Neural cell (in vitro differentiated cells): ENCODE results near the gene VWC2. TPM values are rescaled to one million over a fixed set of nuclear protein-coding genes. Genes with fewer than 3 reads are reported as not detected.
A peak's percentile ranks its signal among the peaks of the same experiment; 100 is the strongest.

Source experiments
- H2AFZ ChIP-seq: fragments of 200-600, 300-800 bp; sonication (generic), shearing (Covaris generic); 2 replicates; pipeline ENCODE4 v1.6.0; 2014; ENCODE audit warnings: low read depth, mild to moderate bottlenecking, antibody characterized with exemption, low read length, moderate library complexity
- H3F3A ChIP-seq: fragments of 200-600 bp; shearing (Covaris generic); 2 replicates; pipeline ENCODE4 v1.6.1; 2016; ENCODE audit warnings: mild to moderate bottlenecking, moderate library complexity, mixed read lengths, antibody characterized with exemption, low read length; ENCODE audit not compliant: insufficient read depth, poor library complexity, severe bottlenecking
- H3K27ac ChIP-seq: fragments of 200-600, 300-800 bp; sonication (generic), shearing (Covaris generic); 2 replicates; pipeline ENCODE4 v1.5.1; 2014; ENCODE audit warnings: mild to moderate bottlenecking, low read length, moderate library complexity
- H3K27me3 ChIP-seq: fragments of 300-800, 200-600 bp; sonication (generic), shearing (Covaris generic); 2 replicates; pipeline ENCODE4 v1.6.0; 2014; ENCODE audit warnings: mild to moderate bottlenecking, low read depth, low read length, moderate library complexity; ENCODE audit not compliant: insufficient read depth
- H3K36me3 ChIP-seq: fragments of 300-800, 200-600 bp; sonication (generic), shearing (Covaris generic); 2 replicates; pipeline ENCODE4 v1.5.1; 2014; ENCODE audit warnings: mild to moderate bottlenecking, antibody characterized with exemption, low read length, moderate library complexity; ENCODE audit not compliant: insufficient read depth
- H3K4me2 ChIP-seq: fragments of 300-800, 200-600 bp; sonication (generic), shearing (Covaris generic); 2 replicates; pipeline ENCODE4 v1.6.0; 2014; ENCODE audit warnings: mild to moderate bottlenecking, low read length
- H3K4me3 ChIP-seq: fragments of 300-800, 200-600 bp; sonication (generic), shearing (Covaris generic); 2 replicates; pipeline ENCODE4 v1.5.1; 2014; ENCODE audit warnings: mild to moderate bottlenecking, low read length, moderate library complexity
- H3K79me2 ChIP-seq: fragments of 200-600 bp; shearing (Covaris generic); replicated peaks from 2 replicates; pipeline ENCODE4 v1.6.0; 2014; ENCODE audit warnings: mild to moderate bottlenecking, low read length, moderate library complexity; ENCODE audit not compliant: insufficient read depth
- H3K9ac ChIP-seq: fragments of 300-800, 200-600 bp; sonication (generic), shearing (Covaris generic); 2 replicates; pipeline ENCODE4 v1.6.1; 2016; ENCODE audit warnings: mild to moderate bottlenecking, low read length, mixed read lengths
- H3K9me2 ChIP-seq: fragments of 200-600 bp; shearing (Covaris generic); 2 replicates; pipeline ENCODE4 v1.6.1; 2016; ENCODE audit warnings: mild to moderate bottlenecking, low read length, mixed read lengths; ENCODE audit not compliant: insufficient read depth
- H3K9me3 ChIP-seq: fragments of 200-600, 300-800 bp; sonication (generic), shearing (Covaris generic); 2 replicates; pipeline ENCODE4 v1.6.1; 2016; ENCODE audit warnings: mild to moderate bottlenecking, mixed run types, low read length, moderate library complexity, mixed read lengths
- H4K20me1 ChIP-seq: fragments of 200-600 bp; shearing (Covaris generic); 2 replicates; pipeline ENCODE4 v1.6.1; 2016; ENCODE audit warnings: mild to moderate bottlenecking, mixed run types; ENCODE audit not compliant: insufficient read depth
- CTCF ChIP-seq: fragments of 450-650 bp; IDR thresholded peaks from 2 replicates; pipeline ENCODE4 v1.5.1; 2014; ENCODE audit warnings: antibody characterized with exemption, mild to moderate bottlenecking, moderate library complexity; ENCODE audit not compliant: poor library complexity, severe bottlenecking
- EP300 ChIP-seq: fragments of 450-650 bp; conservative IDR thresholded peaks from 2 replicates; pipeline ENCODE4 v1.6.1; 2014; ENCODE audit warnings: antibody characterized with exemption, mild to moderate bottlenecking, moderate library complexity; ENCODE audit not compliant: poor library complexity, severe bottlenecking
- EZH2 ChIP-seq: fragments of 200-600, 300-800 bp; shearing (Covaris generic), sonication (generic); IDR thresholded peaks from 2 replicates; pipeline ENCODE4 v1.6.1; 2014; ENCODE audit warnings: antibody characterized with exemption, low read length, borderline replicate concordance, mild to moderate bottlenecking; ENCODE audit not compliant: insufficient read depth, poor library complexity, severe bottlenecking
- MXI1 ChIP-seq: fragments of 450-650 bp; conservative IDR thresholded peaks from 2 replicates; pipeline ENCODE4 v1.6.1; 2014; ENCODE audit warnings: antibody characterized with exemption, mild to moderate bottlenecking; ENCODE audit not compliant: poor library complexity, severe bottlenecking
- POLR2AphosphoS5 ChIP-seq: IDR thresholded peaks from 2 replicates; pipeline ENCODE4 v1.6.1; 2012
- RAD21 ChIP-seq: fragments of 450-650 bp; conservative IDR thresholded peaks from 2 replicates; pipeline ENCODE4 v1.6.1; 2014; ENCODE audit warnings: antibody characterized with exemption, mild to moderate bottlenecking, moderate library complexity
- REST ChIP-seq: IDR thresholded peaks from 2 replicates; pipeline ENCODE4 v1.6.1; 2012; ENCODE audit warnings: borderline replicate concordance
- SMC3 ChIP-seq: fragments of 450-650 bp; conservative IDR thresholded peaks from 2 replicates; pipeline ENCODE4 v1.6.1; 2014; ENCODE audit warnings: antibody characterized with exemption, mild to moderate bottlenecking, moderate library complexity; ENCODE audit not compliant: poor library complexity
- TAF1 ChIP-seq: IDR thresholded peaks from 2 replicates; pipeline ENCODE4 v1.6.1; 2012; ENCODE audit warnings: low read depth
- polyA plus RNA-seq: library from polyadenylated mRNA; depleted of rRNA; stranded (reverse); fragments of >200 nt; gene quantifications from 2 replicates; pipeline ENCODE4 v1.2.3, GENCODE V29; 2014

VWC2 gene
- polyA plus RNA-seq, 1 donor from 2014 or later, result 4.6 TPM

GRCh38 chr7:49789736-49790135 is 16.3 kb downstream of the VWC2 start:
- Histone ChIP-seq H3K9me3 (no peaks in the 10 kb centered on the region), H3F3A (peaks cover 6% of the 10 kb centered on the region), H4K20me1 (no peaks in the 10 kb centered on the region), H2AFZ (no peak overlapping the region), H3K4me3 (peak overlapping the region; percentile 0), H3K27ac (no peak overlapping the region), H3K4me2 (no peak overlapping the region), H3K79me2 (no peaks in the 10 kb centered on the region), H3K9ac (no peak overlapping the region), H3K9me2 (no peaks in the 10 kb centered on the region), H3K36me3 (no peaks in the 10 kb centered on the region), H3K27me3 (no peaks in the 10 kb centered on the region)
- TF ChIP-seq EP300 (no peak), RAD21 (no peak), EZH2 (no peak), CTCF (no peak), REST (no peak), SMC3 (no peak), MXI1 (no peak), TAF1 (no peak), POLR2AphosphoS5 (no peak)

- Histone ChIP-seq H2AFZ (no peak overlapping the region), H3K27ac (no peak overlapping the region), H3K36me3 (no peaks in the 10 kb centered on the region), H3K9ac (no peak overlapping the region), H3F3A (peaks cover 6% of the 10 kb centered on the region), H3K9me2 (no peaks in the 10 kb centered on the region), H3K9me3 (no peaks in the 10 kb centered on the region), H3K4me3 (peak overlapping the region; percentile 0), H4K20me1 (no peaks in the 10 kb centered on the region), H3K27me3 (no peaks in the 10 kb centered on the region), H3K4me2 (no peak overlapping the region), H3K79me2 (no peaks in the 10 kb centered on the region)
- TF ChIP-seq RAD21 (no peak), EP300 (peak; percentile 87), TAF1 (no peak), MXI1 (no peak), REST (no peak), SMC3 (no peak), POLR2AphosphoS5 (peak; percentile 62), EZH2 (no peak), CTCF (no peak)
Measured at GRCh38 chr7:49790209-49790608, 16.8 kb downstream of the VWC2 start.
